Fibroblast of lung (primary cell): ENCODE data around the gene PSMD11. TPM values are rescaled to one million over a fixed set of nuclear protein-coding genes. Genes with fewer than 3 reads are reported as not detected.
"Not testable (repeated sequence)": the region's sequence is repeated elsewhere in the genome, so short reads cannot be mapped to it uniquely, and the experiment has no call there.

ENCODE experiments used
- DNase-seq, 2 donors: peaks; one replicate each; pipeline versions ENCODE4 v3.0.0 to v3.0.0-alpha.2; 2010; ENCODE audit warnings: low read depth in 2 of 2
- H2AFZ ChIP-seq: 2 replicates; pipeline ENCODE4 v1.5.1; 2012; ENCODE audit warnings: low read length, control low read depth, inconsistent platforms
- H3K27ac ChIP-seq: 2 replicates; pipeline ENCODE4 v1.5.1; 2011; ENCODE audit warnings: low read length, control low read depth; ENCODE audit not compliant: insufficient read depth
- H3K27me3 ChIP-seq: 2 replicates; pipeline ENCODE4 v1.5.1; 2011; ENCODE audit warnings: mild to moderate bottlenecking, low read length; ENCODE audit not compliant: control insufficient read depth, insufficient read depth
- H3K36me3 ChIP-seq: 2 replicates; pipeline ENCODE4 v1.5.1; 2011; ENCODE audit warnings: low read length; ENCODE audit not compliant: control insufficient read depth, insufficient read depth
- H3K4me1 ChIP-seq: 2 replicates; pipeline ENCODE4 v1.5.1; 2011; ENCODE audit warnings: low read length; ENCODE audit not compliant: control insufficient read depth, insufficient read depth; ENCODE audit errors: extremely low read depth
- H3K4me2 ChIP-seq: 2 replicates; pipeline ENCODE4 v1.5.1; 2011; ENCODE audit warnings: low read length, control low read depth; ENCODE audit not compliant: insufficient read depth; ENCODE audit errors: extremely low read depth
- H3K4me3 ChIP-seq, 4 experiments: fragments of 200-600 bp in 1 of 4; sonication (generic) in 1 of 4; replicated peaks in 1 of 4; 2 replicates each; pipeline ENCODE4 v1.5.1; 2011 to 2016; ENCODE audit warnings: low read length in 4 of 4, low read depth in 3 of 4, mild to moderate bottlenecking in 3 of 4, control low read depth in 2 of 4, inconsistent platforms in 1 of 4, mixed read lengths in 1 of 4; ENCODE audit not compliant: insufficient read depth in 1 of 4; ENCODE audit errors: control extremely low read depth in 1 of 4
- H3K79me2 ChIP-seq: 2 replicates; pipeline ENCODE4 v1.5.1; 2012; ENCODE audit warnings: mild to moderate bottlenecking, low read length, inconsistent platforms; ENCODE audit not compliant: control insufficient read depth, insufficient read depth
- H3K9ac ChIP-seq: 2 replicates; pipeline ENCODE4 v1.5.1; 2011; ENCODE audit warnings: mild to moderate bottlenecking, low read length, control low read depth; ENCODE audit not compliant: insufficient read depth
- H3K9me3 ChIP-seq: 2 replicates; pipeline ENCODE4 v1.5.1; 2012; ENCODE audit warnings: low read depth, low read length; ENCODE audit not compliant: control insufficient read depth, insufficient read depth
- H4K20me1 ChIP-seq: 2 replicates; pipeline ENCODE4 v1.5.1; 2011; ENCODE audit warnings: low read length; ENCODE audit not compliant: control insufficient read depth, insufficient read depth; ENCODE audit errors: extremely low read depth
- EZH2 ChIP-seq: IDR thresholded peaks from 2 replicates; pipeline ENCODE4 v1.5.1; 2012; ENCODE audit warnings: low read length, control low read depth, mild to moderate bottlenecking; ENCODE audit errors: missing control alignments
- polyA minus RNA-seq: library from RNA; depleted of rRNA, polyadenylated mRNA; stranded (reverse); fragments of >200 nt; gene quantifications from 2 replicates; pipeline ENCODE4 v1.2.3, GENCODE V29; 2011; ENCODE audit warnings: low replicate concordance
- polyA plus RNA-seq, 2 donors: library from polyadenylated mRNA; depleted of rRNA in 1 of 2; stranded (reverse) in 1 of 2; unstranded in 1 of 2; fragments of >200 nt; gene quantifications; 2 replicates each; pipeline ENCODE4 v1.2.1, GENCODE V29; 2011 to 2012; ENCODE audit warnings: missing spikeins in 1 of 2
- total RNA-seq: library from RNA; depleted of rRNA; stranded (reverse); fragments of >200 nt; gene quantifications from 2 replicates; pipeline ENCODE4 v1.2.1, GENCODE V29; 2014
- TF ChIP-seq, protein P1 (sequence below), 2 donors: IDR thresholded peaks in 1 of 2; conservative IDR thresholded peaks in 1 of 2; 1 replicate in 1 of 2; 2 replicates in 1 of 2; pipeline ENCODE4 v1.5.1; 2011 to 2012; ENCODE audit warnings: low read length in 2 of 2, control low read depth in 1 of 2, inconsistent platforms in 1 of 2, low read depth in 1 of 2, mild to moderate bottlenecking in 1 of 2

The PSMD11 gene
- 60.4 and 74.1 TPM in 2 replicates for total RNA-seq
- polyA plus RNA-seq: 77.9 and 101 TPM in 2 replicates
- polyA plus RNA-seq (2012): 89.4 and 111 TPM in 2 replicates
- 46.6 and 122 TPM in 2 replicates for polyA minus RNA-seq

- no peaks in the 10 kb centered on the region for H3K4me1 ChIP-seq
- no peak for TF ChIP-seq EZH2
- TF ChIP-seq, protein P1, sequence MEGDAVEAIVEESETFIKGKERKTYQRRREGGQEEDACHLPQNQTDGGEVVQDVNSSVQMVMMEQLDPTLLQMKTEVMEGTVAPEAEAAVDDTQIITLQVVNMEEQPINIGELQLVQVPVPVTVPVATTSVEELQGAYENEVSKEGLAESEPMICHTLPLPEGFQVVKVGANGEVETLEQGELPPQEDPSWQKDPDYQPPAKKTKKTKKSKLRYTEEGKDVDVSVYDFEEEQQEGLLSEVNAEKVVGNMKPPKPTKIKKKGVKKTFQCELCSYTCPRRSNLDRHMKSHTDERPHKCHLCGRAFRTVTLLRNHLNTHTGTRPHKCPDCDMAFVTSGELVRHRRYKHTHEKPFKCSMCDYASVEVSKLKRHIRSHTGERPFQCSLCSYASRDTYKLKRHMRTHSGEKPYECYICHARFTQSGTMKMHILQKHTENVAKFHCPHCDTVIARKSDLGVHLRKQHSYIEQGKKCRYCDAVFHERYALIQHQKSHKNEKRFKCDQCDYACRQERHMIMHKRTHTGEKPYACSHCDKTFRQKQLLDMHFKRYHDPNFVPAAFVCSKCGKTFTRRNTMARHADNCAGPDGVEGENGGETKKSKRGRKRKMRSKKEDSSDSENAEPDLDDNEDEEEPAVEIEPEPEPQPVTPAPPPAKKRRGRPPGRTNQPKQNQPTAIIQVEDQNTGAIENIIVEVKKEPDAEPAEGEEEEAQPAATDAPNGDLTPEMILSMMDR (conservative IDR thresholded peaks at IDR 0.05 in 1 of 2, IDR thresholded peaks at IDR 0.05 in 1 of 2; ENCODE audit: low read depth in 1 of 2, low read length in 2 of 2): peak; percentile 70 to 77
- peak within 1 kb of the TSS; percentile 86 for H3K9ac ChIP-seq
- no peaks in the 10 kb centered on the region for H3K27me3 ChIP-seq
- H3K4me3 ChIP-seq: peak within 1 kb of the TSS; percentile 78 to 95 (median 88)
- peak within 1 kb of the TSS; percentile 98 for H3K4me2 ChIP-seq
- peak within 1 kb of the TSS; percentile 83 for H3K27ac ChIP-seq
- peak within 1 kb of the TSS; percentile 91 for H2AFZ ChIP-seq
- peaks cover 2% of the 10 kb centered on the region for H3K36me3 ChIP-seq
- H3K9me3 ChIP-seq: no peaks in the 10 kb centered on the region
- peaks cover 2% of the 10 kb centered on the region for H4K20me1 ChIP-seq
- H3K79me2 ChIP-seq: peaks cover 47% of the 10 kb centered on the region
- DNase-seq: peak; percentile 94 to 95
These were observed at the start of gene PSMD11 for GRCh38 chr17:32444301-32445073. TSS of gene PSMD11 (plus strand) at chr17:32444510. CDS start at chr17:32444524, 14 bp downstream.

GRCh38 chr17:32396343-32396742 lies 48.0 kb upstream of the PSMD11 start:
- Histone ChIP-seq H3K27me3 (no peaks in the 10 kb centered on the region), H3K27ac (no peak overlapping the region), H3K4me3 (no peak overlapping the region), H4K20me1 (no peaks in the 10 kb centered on the region), H3K9ac (no peak overlapping the region), H3K79me2 (no peaks in the 10 kb centered on the region), H3K4me2 (no peak overlapping the region), H3K9me3 (no peaks in the 10 kb centered on the region), H3K4me1 (no peaks in the 10 kb centered on the region), H3K36me3 (no peaks in the 10 kb centered on the region), H2AFZ (no peak overlapping the region)
- TF ChIP-seq EZH2: no peak
- DNase-seq: no peak

- TF ChIP-seq, protein P1 (conservative IDR thresholded peaks at IDR 0.05 in 1 of 2, IDR thresholded peaks at IDR 0.05 in 1 of 2; ENCODE audit: low read depth in 1 of 2, low read length in 2 of 2): no peak
- TF ChIP-seq EZH2: no peak
- H4K20me1 ChIP-seq: no peaks in the 10 kb centered on the region
- H3K4me1 ChIP-seq: no peaks in the 10 kb centered on the region
- no peak overlapping the region for H3K27ac ChIP-seq
- no peak overlapping the region for H3K4me3 ChIP-seq
- H2AFZ ChIP-seq: no peak overlapping the region
- H3K9ac ChIP-seq: no peak overlapping the region
- DNase-seq: no peak
- H3K79me2 ChIP-seq: no peaks in the 10 kb centered on the region
- no peaks in the 10 kb centered on the region for H3K27me3 ChIP-seq
- H3K9me3 ChIP-seq: no peaks in the 10 kb centered on the region
- no peaks in the 10 kb centered on the region for H3K36me3 ChIP-seq
- no peak overlapping the region for H3K4me2 ChIP-seq
These were observed 45.4 kb upstream of the PSMD11 start for GRCh38 chr17:32398946-32399345.

DNA sequence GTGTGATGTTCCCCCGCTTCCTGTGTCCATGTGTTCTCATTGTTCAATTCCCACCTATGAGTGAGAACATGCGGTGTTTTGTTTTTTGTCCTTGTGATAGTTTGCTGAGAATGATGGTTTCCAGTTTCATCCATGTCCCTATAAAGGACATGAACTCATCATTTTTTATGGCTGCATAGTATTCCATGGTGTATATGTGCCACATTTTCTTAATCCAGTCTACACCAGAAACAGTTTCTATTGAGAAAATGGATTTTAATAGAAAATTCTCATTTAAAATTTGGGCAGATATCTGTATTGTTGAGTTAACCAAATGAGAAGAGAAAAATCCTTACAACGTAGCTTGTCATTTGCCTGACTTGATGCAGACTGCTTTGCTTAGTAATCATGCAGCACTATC lies 34.2 kb upstream of the PSMD11 start:
- H2AFZ ChIP-seq, H3K9me3 ChIP-seq, H3K27ac ChIP-seq, H3K79me2 ChIP-seq, H3K4me2 ChIP-seq, H3K4me1 ChIP-seq, DNase-seq, H4K20me1 ChIP-seq, H3K36me3 ChIP-seq, H3K4me3 ChIP-seq, H3K27me3 ChIP-seq, H3K9ac ChIP-seq: not testable (repeated sequence)
